KMS-11 (cell line): ENCODE results near the gene ADAR.

Experiments
- H2AFZ ChIP-seq: fragments of 200-600 bp; sonication (generic); 2 replicates; pipeline ENCODE4 v1.6.1; 2016; ENCODE audit warnings: antibody characterized with exemption, mixed run types, low read depth
- H3K27ac ChIP-seq: fragments of 200-600 bp; sonication (generic); 2 replicates; pipeline ENCODE4 v1.6.1; 2016; ENCODE audit warnings: mild to moderate bottlenecking, mixed run types
- H3K27me3 ChIP-seq: fragments of 200-600 bp; sonication (generic); 2 replicates; pipeline ENCODE4 v1.6.1; 2017; ENCODE audit warnings: mild to moderate bottlenecking, low read depth, mixed run types, moderate library complexity; ENCODE audit not compliant: insufficient read depth
- H3K36me3 ChIP-seq: fragments of 200-600 bp; sonication (generic); 2 replicates; pipeline ENCODE4 v1.6.1; 2017; ENCODE audit warnings: mild to moderate bottlenecking, mixed run types; ENCODE audit not compliant: insufficient read depth
- H3K4me1 ChIP-seq: fragments of 200-600 bp; sonication (generic); 2 replicates; pipeline ENCODE4 v1.6.1; 2016; ENCODE audit warnings: mild to moderate bottlenecking, low read depth, mixed run types; ENCODE audit not compliant: poor library complexity, severe bottlenecking
- H3K4me2 ChIP-seq: fragments of 200-600 bp; sonication (generic); 2 replicates; pipeline ENCODE4 v1.7.0; 2016; ENCODE audit warnings: mild to moderate bottlenecking, mixed run types
- H3K4me3 ChIP-seq: fragments of 200-600 bp; sonication (generic); IDR thresholded peaks from 2 replicates; pipeline ENCODE4 v1.6.1; 2017; ENCODE audit warnings: low read depth, low read length, mixed read lengths; ENCODE audit not compliant: insufficient read depth
- H3K79me2 ChIP-seq: fragments of 200-600 bp; sonication (generic); 2 replicates; pipeline ENCODE4 v1.6.1; 2016; ENCODE audit warnings: low read depth, mixed run types; ENCODE audit not compliant: insufficient read depth
- H3K9ac ChIP-seq: fragments of 200-600 bp; sonication (generic); 2 replicates; pipeline ENCODE4 v1.6.1; 2016; ENCODE audit warnings: mild to moderate bottlenecking, mixed run types
- H4K20me1 ChIP-seq: fragments of 200-600 bp; sonication (generic); 2 replicates; pipeline ENCODE4 v1.6.1; 2016; ENCODE audit warnings: mild to moderate bottlenecking, mixed run types; ENCODE audit not compliant: insufficient read depth
- TF ChIP-seq, protein P1 (sequence below): fragments of 200-600 bp; sonication (generic); conservative IDR thresholded peaks from 2 replicates; pipeline ENCODE4 v1.6.1; 2017; ENCODE audit warnings: low read depth, mild to moderate bottlenecking, antibody characterized with exemption, low read length, moderate library complexity, mixed read lengths

Gene ADAR

DNA sequence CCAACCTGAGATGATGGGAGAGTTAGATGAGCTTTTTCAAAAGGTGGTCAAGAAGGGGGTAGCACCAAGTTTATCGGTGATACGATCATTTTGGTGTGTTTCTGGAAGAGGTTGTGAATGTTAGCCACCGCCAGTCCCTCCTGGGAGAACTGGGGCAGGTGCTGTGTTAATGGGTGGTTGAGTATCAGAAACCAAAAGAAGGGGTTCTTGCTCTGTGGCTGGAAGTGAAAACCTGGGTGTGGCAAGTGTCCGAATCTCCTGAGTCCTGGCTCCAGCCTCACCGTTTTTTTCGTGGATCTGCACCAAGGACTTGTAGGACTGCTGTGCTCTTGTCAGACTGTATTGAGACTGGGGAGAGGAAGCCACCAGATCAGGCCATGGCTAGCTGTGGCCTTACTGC is 57.3 kb downstream of the ADAR start:
- H3K4me2 ChIP-seq, result peak overlapping the region; percentile 27; the same call in 1 of the 2 replicates
- H3K4me1 ChIP-seq, result peaks cover 50% of the 10 kb centered on the region
- H3K27ac ChIP-seq, result no peak overlapping the region
- H4K20me1 ChIP-seq, result no peaks in the 10 kb centered on the region
- H3K79me2 ChIP-seq, result peaks cover 4% of the 10 kb centered on the region; the same call in 1 of the 2 replicates
- H2AFZ ChIP-seq, result no peak overlapping the region
- H3K9ac ChIP-seq, result no peak overlapping the region
- peaks cover 45% of the 10 kb centered on the region for H3K36me3 ChIP-seq
- TF ChIP-seq, protein P1, sequence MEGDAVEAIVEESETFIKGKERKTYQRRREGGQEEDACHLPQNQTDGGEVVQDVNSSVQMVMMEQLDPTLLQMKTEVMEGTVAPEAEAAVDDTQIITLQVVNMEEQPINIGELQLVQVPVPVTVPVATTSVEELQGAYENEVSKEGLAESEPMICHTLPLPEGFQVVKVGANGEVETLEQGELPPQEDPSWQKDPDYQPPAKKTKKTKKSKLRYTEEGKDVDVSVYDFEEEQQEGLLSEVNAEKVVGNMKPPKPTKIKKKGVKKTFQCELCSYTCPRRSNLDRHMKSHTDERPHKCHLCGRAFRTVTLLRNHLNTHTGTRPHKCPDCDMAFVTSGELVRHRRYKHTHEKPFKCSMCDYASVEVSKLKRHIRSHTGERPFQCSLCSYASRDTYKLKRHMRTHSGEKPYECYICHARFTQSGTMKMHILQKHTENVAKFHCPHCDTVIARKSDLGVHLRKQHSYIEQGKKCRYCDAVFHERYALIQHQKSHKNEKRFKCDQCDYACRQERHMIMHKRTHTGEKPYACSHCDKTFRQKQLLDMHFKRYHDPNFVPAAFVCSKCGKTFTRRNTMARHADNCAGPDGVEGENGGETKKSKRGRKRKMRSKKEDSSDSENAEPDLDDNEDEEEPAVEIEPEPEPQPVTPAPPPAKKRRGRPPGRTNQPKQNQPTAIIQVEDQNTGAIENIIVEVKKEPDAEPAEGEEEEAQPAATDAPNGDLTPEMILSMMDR, result no peak
- peak overlapping the region; percentile 55 for H3K4me3 ChIP-seq
- H3K27me3 ChIP-seq, result no peaks in the 10 kb centered on the region

DNA sequence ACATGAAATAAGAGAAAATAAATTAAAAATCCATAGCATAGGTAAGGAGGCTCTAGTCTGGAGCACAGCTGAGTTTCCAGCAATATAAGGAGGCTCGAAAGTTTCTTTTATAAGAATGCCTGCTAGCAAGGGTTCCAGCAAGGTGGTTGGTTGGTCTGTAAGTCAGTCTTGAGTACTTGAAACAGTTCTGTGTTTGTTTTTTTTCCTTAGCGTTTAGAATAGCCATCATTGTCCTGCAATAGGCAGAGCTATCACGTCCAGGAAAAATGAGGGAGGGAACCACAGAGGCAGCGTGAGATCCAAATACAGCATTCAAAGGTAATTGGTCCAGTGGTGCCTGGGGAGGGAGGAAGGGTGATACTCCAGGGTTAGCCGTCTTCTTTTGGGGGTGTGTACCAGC is 57.9 kb downstream of the ADAR start:
- Histone ChIP-seq H3K36me3 (peaks cover 42% of the 10 kb centered on the region), H3K4me1 (peaks cover 50% of the 10 kb centered on the region)

DNA sequence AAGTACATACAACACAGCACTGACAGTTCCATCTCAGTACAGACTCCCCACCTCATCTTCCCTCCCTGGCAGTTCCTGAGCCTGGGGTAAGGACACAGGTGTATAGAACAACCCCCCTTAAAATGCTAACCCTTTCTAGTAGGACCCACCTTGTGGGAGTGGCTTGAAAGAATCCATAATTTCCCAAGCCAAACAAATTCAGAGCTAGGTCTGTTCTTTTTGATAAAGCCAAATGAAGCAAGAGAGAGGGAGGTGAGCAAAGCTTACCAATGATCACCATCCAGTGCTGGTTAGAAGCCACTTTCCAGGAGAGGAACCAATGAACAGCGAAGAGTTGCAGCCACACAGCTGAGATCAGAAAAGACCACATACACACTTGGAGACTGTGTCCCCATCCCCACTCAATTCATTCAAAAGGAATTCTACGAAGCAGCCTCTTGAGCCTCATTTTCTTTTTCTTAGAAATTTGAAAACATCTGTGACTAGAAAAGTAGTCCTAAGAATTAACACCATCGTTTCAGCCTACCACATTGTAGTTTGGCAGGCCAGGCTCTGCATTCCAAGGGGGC is 58.7 kb downstream of the ADAR start:
- Histone ChIP-seq H3K36me3 (peaks cover 38% of the 10 kb centered on the region), H3K4me3 (no peak overlapping the region), H4K20me1 (no peaks in the 10 kb centered on the region), H3K4me1 (peaks cover 49% of the 10 kb centered on the region), H3K4me2 (no peak overlapping the region), H3K9ac (no peak overlapping the region), H3K27me3 (no peaks in the 10 kb centered on the region), H2AFZ (no peak overlapping the region), H3K79me2 (no peaks in the 10 kb centered on the region; the same call in 1 of the 2 replicates), H3K27ac (no peak overlapping the region)
- TF ChIP-seq, protein P1, result no peak

More for the DNA sequence above, 57.9 kb downstream of the ADAR start:
- Histone ChIP-seq H3K27me3 (no peaks in the 10 kb centered on the region), H3K4me3 (peak overlapping the region; percentile 55), H3K79me2 (no peaks in the 10 kb centered on the region; the same call in 1 of the 2 replicates), H4K20me1 (no peaks in the 10 kb centered on the region), H3K27ac (no peak overlapping the region), H3K9ac (no peak overlapping the region), H2AFZ (no peak overlapping the region), H3K4me2 (no peak overlapping the region; the same call in 1 of the 2 replicates)
- TF ChIP-seq, protein P1, result no peak

DNA sequence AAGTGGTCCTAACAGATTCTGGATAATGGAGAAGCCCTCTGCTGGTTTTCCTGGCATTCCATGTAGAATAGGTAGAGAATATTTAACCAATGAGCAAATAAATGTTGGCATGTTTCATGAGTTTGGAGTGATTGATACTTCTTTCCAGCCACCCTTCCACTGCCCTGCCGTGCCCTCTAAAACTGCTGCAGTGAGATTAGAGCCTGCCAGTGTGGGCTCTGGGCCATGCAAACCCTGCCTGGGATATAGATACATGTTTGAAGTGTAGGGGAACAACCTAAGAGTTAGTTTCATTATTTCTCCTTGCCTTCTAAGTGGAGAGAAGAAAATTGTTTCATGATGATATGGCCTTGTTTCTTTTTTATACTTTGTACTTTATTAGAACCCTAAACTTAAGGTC is 60.0 kb downstream of the ADAR start:
- Histone ChIP-seq H3K27me3 (peaks cover 3% of the 10 kb centered on the region; the same call in 1 of the 2 replicates), H3K4me1 (peaks cover 39% of the 10 kb centered on the region), H3K9ac (no peak overlapping the region), H3K27ac (no peak overlapping the region), H4K20me1 (no peaks in the 10 kb centered on the region), H3K36me3 (peaks cover 25% of the 10 kb centered on the region), H3K4me2 (no peak overlapping the region), H3K4me3 (no peak overlapping the region), H3K79me2 (no peaks in the 10 kb centered on the region), H2AFZ (no peak overlapping the region)
- TF ChIP-seq, protein P1, result no peak
